ENCODE data around the gene HSD3B1. TPM values are rescaled to one million over a fixed set of nuclear protein-coding genes. Genes with fewer than 3 reads are reported as not detected.
"Not testable (repeated sequence)": the region's sequence is repeated elsewhere in the genome, so short reads cannot be mapped to it uniquely, and the experiment has no call there.

HSD3B1 gene
- polyA plus RNA-seq, 1 experiment, result not detected

DNA sequence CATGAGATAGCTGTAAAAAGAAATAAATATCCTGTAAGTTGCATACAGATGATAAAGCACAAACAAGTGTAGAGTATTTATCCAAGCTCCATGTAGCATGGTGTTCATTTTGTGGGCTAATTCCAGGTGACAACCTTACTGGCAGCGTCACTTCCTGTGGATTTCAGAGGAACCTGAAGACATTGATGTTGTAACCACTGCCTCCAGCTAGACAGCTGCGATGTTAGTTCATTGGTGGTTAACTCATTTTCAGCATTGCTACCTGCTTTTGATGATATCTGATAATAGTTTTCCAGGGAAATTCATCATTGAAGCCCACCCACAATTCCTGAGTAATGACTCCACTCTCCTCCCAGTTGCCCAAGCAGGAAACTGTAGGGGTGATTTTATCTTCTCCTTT lies 3.0 kb downstream of the HSD3B1 start:
- Histone ChIP-seq H3K27ac (ENCODE audit: low read depth, low read length) (no peak overlapping the region), H3K27me3 (ENCODE audit: control insufficient read depth, insufficient read depth, low read length) (no peaks in the 10 kb centered on the region), H3K9me3 (ENCODE audit: control insufficient read depth, insufficient read depth, low read length) (no peaks in the 10 kb centered on the region), H3K4me3 (ENCODE audit: low read depth, low read length) (no peak overlapping the region)
- ChIA-PET POLR2A (no interaction called here), CTCF (no interaction called here)
- no peak for DNase-seq (ENCODE audit: low read depth, low spot score)
- TF ChIP-seq, protein P1, sequence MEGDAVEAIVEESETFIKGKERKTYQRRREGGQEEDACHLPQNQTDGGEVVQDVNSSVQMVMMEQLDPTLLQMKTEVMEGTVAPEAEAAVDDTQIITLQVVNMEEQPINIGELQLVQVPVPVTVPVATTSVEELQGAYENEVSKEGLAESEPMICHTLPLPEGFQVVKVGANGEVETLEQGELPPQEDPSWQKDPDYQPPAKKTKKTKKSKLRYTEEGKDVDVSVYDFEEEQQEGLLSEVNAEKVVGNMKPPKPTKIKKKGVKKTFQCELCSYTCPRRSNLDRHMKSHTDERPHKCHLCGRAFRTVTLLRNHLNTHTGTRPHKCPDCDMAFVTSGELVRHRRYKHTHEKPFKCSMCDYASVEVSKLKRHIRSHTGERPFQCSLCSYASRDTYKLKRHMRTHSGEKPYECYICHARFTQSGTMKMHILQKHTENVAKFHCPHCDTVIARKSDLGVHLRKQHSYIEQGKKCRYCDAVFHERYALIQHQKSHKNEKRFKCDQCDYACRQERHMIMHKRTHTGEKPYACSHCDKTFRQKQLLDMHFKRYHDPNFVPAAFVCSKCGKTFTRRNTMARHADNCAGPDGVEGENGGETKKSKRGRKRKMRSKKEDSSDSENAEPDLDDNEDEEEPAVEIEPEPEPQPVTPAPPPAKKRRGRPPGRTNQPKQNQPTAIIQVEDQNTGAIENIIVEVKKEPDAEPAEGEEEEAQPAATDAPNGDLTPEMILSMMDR (IDR thresholded peaks at IDR 0.05; ENCODE audit: low read depth, low read length), result no peak

DNA sequence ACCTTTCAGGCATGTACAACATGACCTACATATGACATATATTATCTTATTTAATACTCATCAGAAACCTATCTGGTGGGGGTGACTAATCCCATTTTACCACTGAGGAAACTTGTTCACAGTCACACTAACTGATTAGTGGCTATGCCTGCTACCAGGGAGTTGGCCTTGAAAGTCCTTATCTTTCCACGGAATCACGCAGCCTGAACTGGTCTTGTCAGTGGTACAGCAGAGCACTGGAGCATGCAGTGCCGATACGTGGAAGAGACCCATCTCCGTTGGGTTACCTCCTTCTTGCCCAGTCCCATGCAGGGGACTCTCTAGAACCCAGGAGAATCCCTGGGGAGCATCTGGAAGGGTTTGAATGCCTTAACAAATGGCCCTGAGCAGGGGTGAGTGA lies 8.2 kb downstream of the HSD3B1 start:
- H3K27me3 ChIP-seq (ENCODE audit: control insufficient read depth, insufficient read depth, low read length), result peaks cover 7% of the 10 kb centered on the region
- no peak overlapping the region for H3K4me3 ChIP-seq (ENCODE audit: low read depth, low read length)
- TF ChIP-seq, protein P1 (IDR thresholded peaks at IDR 0.05; ENCODE audit: low read depth, low read length), result no peak
- no peak overlapping the region for H3K27ac ChIP-seq (ENCODE audit: low read depth, low read length)
- no peak for DNase-seq (ENCODE audit: low read depth, low spot score)
- ChIA-PET POLR2A (no interaction called here), CTCF (no interaction called here)
- no peaks in the 10 kb centered on the region for H3K9me3 ChIP-seq (ENCODE audit: control insufficient read depth, insufficient read depth, low read length)

DNA sequence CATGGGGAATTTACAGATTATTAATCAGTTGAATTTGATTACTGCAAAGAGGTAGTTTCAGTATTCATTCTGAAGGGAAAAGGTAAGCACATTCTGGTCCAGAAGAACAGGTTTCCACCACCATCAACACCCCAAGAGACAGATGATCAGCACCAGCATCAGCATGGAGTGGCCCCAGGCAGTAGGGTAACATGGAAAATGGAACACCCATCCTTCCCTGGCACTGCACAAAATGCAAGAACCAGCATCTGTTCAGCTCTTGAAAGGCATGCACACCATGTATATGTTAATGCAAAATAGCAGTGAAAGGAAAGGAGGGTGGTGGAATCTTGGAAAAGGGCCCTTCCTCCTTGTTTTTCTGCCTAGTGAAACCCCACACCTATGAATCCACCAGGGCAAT lies 9.2 kb downstream of the HSD3B1 start:
- no peaks in the 10 kb centered on the region for H3K9me3 ChIP-seq (ENCODE audit: control insufficient read depth, insufficient read depth, low read length)
- TF ChIP-seq, protein P1 (IDR thresholded peaks at IDR 0.05; ENCODE audit: low read depth, low read length), result no peak
- H3K27ac ChIP-seq (ENCODE audit: low read depth, low read length), result no peak overlapping the region
- peaks cover 7% of the 10 kb centered on the region for H3K27me3 ChIP-seq (ENCODE audit: control insufficient read depth, insufficient read depth, low read length)
- no peak for DNase-seq (ENCODE audit: low read depth, low spot score)
- POLR2A ChIA-PET, result no interaction called here
- no peak overlapping the region for H3K4me3 ChIP-seq (ENCODE audit: low read depth, low read length)
- CTCF ChIA-PET, result no interaction called here

DNA sequence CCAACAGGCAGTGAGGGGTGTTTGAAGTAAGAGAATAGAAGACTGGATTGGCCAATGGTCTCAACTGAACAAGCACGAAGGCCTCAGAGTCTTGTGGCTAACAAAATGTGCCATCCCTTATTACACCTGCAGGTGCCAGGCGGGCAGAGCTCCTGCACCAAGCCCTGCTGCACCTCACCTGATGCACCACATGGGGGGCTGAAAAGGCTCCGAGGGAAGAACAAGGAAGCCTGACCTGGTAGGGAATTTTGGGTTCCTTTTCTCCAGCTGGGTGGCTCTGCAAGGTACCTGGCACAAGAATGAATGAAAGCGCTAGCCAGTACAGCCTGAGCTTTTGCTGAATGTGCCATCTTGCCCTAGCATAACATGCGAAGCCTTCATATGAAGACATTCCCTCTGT lies 9.7 kb downstream of the HSD3B1 start:
- ChIA-PET POLR2A (no interaction called here), CTCF (no interaction called here)
- no peak overlapping the region for H3K27ac ChIP-seq (ENCODE audit: low read depth, low read length)
- peaks cover 7% of the 10 kb centered on the region for H3K27me3 ChIP-seq (ENCODE audit: control insufficient read depth, insufficient read depth, low read length)
- H3K9me3 ChIP-seq (ENCODE audit: control insufficient read depth, insufficient read depth, low read length), result no peaks in the 10 kb centered on the region
- H3K4me3 ChIP-seq (ENCODE audit: low read depth, low read length), result no peak overlapping the region
- TF ChIP-seq, protein P1 (IDR thresholded peaks at IDR 0.05; ENCODE audit: low read depth, low read length), result no peak
- DNase-seq (ENCODE audit: low read depth, low spot score), result no peak

DNA sequence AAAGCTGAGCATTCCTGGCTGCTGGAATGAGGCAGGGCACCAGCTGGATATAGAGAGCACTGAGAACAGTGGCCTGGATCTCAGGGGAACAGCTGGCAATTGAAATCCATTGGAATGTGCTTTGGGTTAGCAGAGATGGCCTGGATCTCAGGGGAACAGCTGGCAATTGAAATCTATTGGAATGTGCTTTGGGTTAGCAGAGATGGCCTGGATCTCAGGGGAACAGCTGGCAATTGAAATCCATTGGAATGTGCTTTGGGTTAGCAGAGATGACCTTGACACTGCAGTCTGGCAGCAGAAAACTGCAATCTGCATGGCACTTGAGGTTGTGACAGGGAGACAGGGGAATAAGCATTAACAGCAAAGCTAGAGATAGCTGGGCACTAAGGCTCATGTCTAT lies 10.7 kb downstream of the HSD3B1 start:
- DNase-seq (ENCODE audit: low read depth, low spot score); CTCF ChIA-PET; POLR2A ChIA-PET; H3K27me3 ChIP-seq (ENCODE audit: control insufficient read depth, insufficient read depth, low read length); H3K4me3 ChIP-seq (ENCODE audit: low read depth, low read length); H3K9me3 ChIP-seq (ENCODE audit: control insufficient read depth, insufficient read depth, low read length); H3K27ac ChIP-seq (ENCODE audit: low read depth, low read length): not testable (repeated sequence)

Measured in AG04450 (cell line).